Measurements from ENCODE around the gene ABHD6. TPM values are rescaled to one million over a fixed set of nuclear protein-coding genes. Genes with fewer than 3 reads are reported as not detected.

ABHD6 gene
- total RNA-seq, 1 donor from 2014 or later: 3.9 TPM

DNA sequence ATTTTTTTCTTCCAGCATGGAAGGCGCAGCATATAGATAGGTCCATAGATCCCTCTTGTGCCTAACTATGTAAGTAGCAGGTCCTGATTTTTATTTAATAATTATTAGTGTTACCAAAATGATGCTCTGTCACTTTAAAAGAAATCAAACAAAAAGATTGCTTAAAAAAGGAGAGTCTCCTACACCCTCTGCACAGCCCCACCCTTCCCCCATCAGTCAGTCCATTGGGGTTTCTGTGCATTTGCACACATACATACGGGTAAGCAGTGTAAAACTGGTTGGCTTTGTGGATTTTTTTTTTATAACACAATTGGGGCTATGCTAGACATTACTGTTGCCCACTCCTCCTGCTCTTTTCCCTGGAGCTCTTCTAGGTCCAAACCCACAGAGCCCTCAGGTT, 61.5 kb downstream of the ABHD6 start:
- H3K9ac ChIP-seq (ENCODE audit: low read length): no peak overlapping the region
- H3K79me2 ChIP-seq (ENCODE audit: insufficient read depth, low read length): no peaks in the 10 kb centered on the region
- H3K27me3 Mint-ChIP-seq (ENCODE audit: low read depth, unreplicated experiment): peaks cover 22% of the 10 kb centered on the region
- no peak overlapping the region for H3K4me3 Mint-ChIP-seq (ENCODE audit: unreplicated experiment)
- FAIRE-seq (no peak), DNase-seq (ENCODE audit: low read depth) (no peak)
- no peak for TF ChIP-seq EZH2 (IDR thresholded peaks at IDR 0.05; ENCODE audit: insufficient read depth, low read length)
- TF ChIP-seq, protein P1, sequence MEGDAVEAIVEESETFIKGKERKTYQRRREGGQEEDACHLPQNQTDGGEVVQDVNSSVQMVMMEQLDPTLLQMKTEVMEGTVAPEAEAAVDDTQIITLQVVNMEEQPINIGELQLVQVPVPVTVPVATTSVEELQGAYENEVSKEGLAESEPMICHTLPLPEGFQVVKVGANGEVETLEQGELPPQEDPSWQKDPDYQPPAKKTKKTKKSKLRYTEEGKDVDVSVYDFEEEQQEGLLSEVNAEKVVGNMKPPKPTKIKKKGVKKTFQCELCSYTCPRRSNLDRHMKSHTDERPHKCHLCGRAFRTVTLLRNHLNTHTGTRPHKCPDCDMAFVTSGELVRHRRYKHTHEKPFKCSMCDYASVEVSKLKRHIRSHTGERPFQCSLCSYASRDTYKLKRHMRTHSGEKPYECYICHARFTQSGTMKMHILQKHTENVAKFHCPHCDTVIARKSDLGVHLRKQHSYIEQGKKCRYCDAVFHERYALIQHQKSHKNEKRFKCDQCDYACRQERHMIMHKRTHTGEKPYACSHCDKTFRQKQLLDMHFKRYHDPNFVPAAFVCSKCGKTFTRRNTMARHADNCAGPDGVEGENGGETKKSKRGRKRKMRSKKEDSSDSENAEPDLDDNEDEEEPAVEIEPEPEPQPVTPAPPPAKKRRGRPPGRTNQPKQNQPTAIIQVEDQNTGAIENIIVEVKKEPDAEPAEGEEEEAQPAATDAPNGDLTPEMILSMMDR (IDR thresholded peaks at IDR 0.05; ENCODE audit: insufficient read depth, low read depth, low read length): no peak
- H3K27ac Mint-ChIP-seq (ENCODE audit: unreplicated experiment): no peak overlapping the region
- H3K4me1 Mint-ChIP-seq (ENCODE audit: low read depth, unreplicated experiment): no peaks in the 10 kb centered on the region
- H3K27ac ChIP-seq (ENCODE audit: low read depth, low read length): no peak overlapping the region
- H3K4me2 ChIP-seq (ENCODE audit: low read length): no peak overlapping the region
- no peaks in the 10 kb centered on the region for H3K36me3 Mint-ChIP-seq (ENCODE audit: low read depth, unreplicated experiment)
- H3K36me3 ChIP-seq (ENCODE audit: insufficient read depth, low read length): no peaks in the 10 kb centered on the region
- peaks cover 12% of the 10 kb centered on the region for H3K27me3 ChIP-seq (ENCODE audit: insufficient read depth, low read length)
- no peaks in the 10 kb centered on the region for H3K4me1 ChIP-seq (ENCODE audit: insufficient read depth, low read length)
- peaks cover 6% of the 10 kb centered on the region for H3K9me3 Mint-ChIP-seq (ENCODE audit: unreplicated experiment)
- H2AFZ ChIP-seq (ENCODE audit: low read depth, low read length): no peak overlapping the region
- no peak overlapping the region for H3K4me3 ChIP-seq (ENCODE audit: insufficient read depth, low read depth, low read length)
- H3K9me3 ChIP-seq (ENCODE audit: insufficient read depth, low read depth, low read length): no peaks in the 10 kb centered on the region
- no peaks in the 10 kb centered on the region for H4K20me1 ChIP-seq (ENCODE audit: insufficient read depth, low read length)

DNA sequence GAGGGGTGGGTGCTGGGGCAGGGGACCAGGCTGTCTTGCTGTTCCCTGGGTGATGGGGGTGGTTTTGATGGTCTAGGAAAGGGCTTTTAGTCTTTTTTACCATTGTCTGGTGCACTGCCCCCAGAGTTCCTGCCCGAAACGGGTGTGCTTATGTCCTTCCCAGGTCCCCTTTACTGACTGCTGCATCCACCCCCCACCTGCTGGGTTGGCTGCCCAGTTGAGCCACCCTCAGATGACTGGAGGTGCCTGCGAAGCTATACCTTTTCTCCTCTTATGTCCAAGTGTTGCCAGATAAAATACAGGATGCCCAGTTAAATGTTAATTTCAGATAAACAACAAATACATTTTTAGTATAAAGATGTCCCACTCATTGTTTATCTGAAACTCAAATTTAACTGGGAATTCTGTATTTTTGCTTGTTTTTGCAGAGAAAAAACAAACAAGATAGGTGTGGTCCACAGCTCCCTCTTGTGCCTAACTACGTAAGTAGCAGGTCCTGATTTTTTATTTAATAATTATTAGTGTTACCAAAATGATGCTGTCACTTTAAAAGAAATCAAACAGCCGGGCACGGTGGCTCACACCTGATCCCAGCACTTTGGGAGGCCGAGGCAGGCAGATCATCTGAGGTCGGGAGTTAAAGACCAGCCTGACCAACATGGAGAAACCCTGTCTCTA, 62.4 kb downstream of the ABHD6 start:
- no peak overlapping the region for H3K4me2 ChIP-seq (ENCODE audit: low read length)
- Mint-ChIP-seq H3K9me3 (ENCODE audit: unreplicated experiment) (peaks cover 6% of the 10 kb centered on the region), H3K27ac (ENCODE audit: unreplicated experiment) (no peak overlapping the region), H3K4me1 (ENCODE audit: low read depth, unreplicated experiment) (no peaks in the 10 kb centered on the region), H3K4me3 (ENCODE audit: unreplicated experiment) (no peak overlapping the region), H3K36me3 (ENCODE audit: low read depth, unreplicated experiment) (no peaks in the 10 kb centered on the region), H3K27me3 (ENCODE audit: low read depth, unreplicated experiment) (peaks cover 22% of the 10 kb centered on the region)
- no peak for FAIRE-seq
- H4K20me1 ChIP-seq (ENCODE audit: insufficient read depth, low read length): no peaks in the 10 kb centered on the region
- H3K27ac ChIP-seq (ENCODE audit: low read depth, low read length): no peak overlapping the region
- H3K9me3 ChIP-seq (ENCODE audit: insufficient read depth, low read depth, low read length): no peaks in the 10 kb centered on the region
- peaks cover 12% of the 10 kb centered on the region for H3K27me3 ChIP-seq (ENCODE audit: insufficient read depth, low read length)
- no peaks in the 10 kb centered on the region for H3K4me1 ChIP-seq (ENCODE audit: insufficient read depth, low read length)
- H3K36me3 ChIP-seq (ENCODE audit: insufficient read depth, low read length): no peaks in the 10 kb centered on the region
- TF ChIP-seq, protein P1 (IDR thresholded peaks at IDR 0.05; ENCODE audit: insufficient read depth, low read depth, low read length): peak; percentile 54
- TF ChIP-seq EZH2 (IDR thresholded peaks at IDR 0.05; ENCODE audit: insufficient read depth, low read length): no peak
- H3K4me3 ChIP-seq (ENCODE audit: insufficient read depth, low read depth, low read length): no peak overlapping the region
- H2AFZ ChIP-seq (ENCODE audit: low read depth, low read length): no peak overlapping the region
- H3K79me2 ChIP-seq (ENCODE audit: insufficient read depth, low read length): no peaks in the 10 kb centered on the region
- DNase-seq (ENCODE audit: low read depth): no peak
- no peak overlapping the region for H3K9ac ChIP-seq (ENCODE audit: low read length)
